UCSD-AML1 (cell line): ENCODE data around the gene CNPY1.
A peak's percentile ranks its signal among the peaks of the same experiment; 100 is the strongest.
"Not testable (repeated sequence)": the region's sequence is repeated elsewhere in the genome, so short reads cannot be mapped to it uniquely, and the experiment has no call there.

Source experiments
- DNase-seq: peaks from one replicate; lab custom pipeline; 2025; ENCODE audit not compliant: unreplicated experiment; lab: John Stamatoyannopoulos, UW

CNPY1 gene

DNA sequence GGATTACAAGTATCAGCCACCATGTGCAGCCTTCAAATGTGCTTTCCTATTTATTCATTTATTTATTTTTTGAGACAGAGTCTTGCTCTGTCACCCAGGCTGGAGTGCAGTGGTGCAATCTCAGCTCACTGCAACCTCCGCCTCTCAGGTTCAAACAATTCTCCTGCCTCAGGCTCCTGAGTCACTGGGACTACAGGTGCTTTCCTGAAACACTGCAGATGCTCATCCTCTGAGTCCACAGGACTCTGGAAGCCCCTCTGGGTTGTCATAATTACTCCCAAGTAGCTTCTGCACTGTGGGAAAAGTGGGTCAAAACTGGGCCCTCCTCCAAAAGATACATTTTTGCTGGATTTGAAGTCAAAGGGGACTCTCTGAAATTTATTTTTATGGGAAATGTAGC lies at the start of gene CNPY1:
Gene CNPY1 (minus strand): TSS at position 111 of the 400 bp plus-strand sequence. CDS start 630 bp downstream, outside the sequence.
- not testable (repeated sequence) for DNase-seq

DNA sequence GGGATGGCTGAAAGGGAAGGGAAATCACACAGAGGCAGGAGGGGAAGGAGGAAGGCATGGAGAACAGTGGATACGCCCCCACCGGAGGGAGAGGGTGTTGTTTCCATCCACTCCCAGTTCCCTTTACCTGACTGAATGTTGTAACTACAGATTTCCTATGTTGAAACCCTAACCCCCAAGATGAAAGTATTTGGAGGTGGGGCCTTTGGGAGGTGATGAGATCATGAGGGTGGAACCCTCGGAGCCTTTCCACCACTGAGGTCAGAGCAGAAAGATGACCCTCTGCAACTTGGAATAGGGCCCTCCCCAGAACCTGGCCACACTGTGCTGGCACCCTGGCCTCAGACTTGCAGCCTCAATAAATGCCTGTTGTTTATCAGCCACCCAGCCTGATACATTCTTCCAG lies 48.6 kb upstream of the CNPY1 start:
- DNase-seq, result no peak

DNA sequence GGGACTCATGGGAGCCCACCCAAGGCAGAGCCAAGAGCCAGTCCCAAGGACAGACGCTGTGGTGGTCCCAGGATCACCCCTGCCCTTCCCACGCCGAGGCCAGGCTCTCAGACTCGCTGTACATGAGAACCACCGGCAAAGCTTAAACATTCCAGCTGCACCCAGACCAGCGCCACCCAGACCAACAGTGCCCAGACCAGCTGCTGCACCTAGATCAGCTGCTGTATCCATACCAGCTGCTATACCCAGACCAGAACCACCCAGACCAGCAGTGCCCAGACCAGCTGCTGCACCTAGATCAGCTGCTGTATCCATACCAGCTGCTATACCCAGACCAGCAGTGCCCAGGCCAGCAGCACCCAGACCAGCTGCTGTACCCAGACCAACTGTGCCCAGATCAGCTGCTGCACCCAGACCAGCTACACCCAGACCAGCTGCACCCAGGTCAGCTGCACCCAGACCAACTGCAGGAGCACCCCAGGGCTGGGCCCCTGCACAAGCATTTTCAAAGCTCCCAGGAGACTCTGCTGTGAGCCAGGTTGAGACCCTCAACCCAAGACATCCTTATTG lies 47.9 kb upstream of the CNPY1 start:
- DNase-seq, result no peak

DNA sequence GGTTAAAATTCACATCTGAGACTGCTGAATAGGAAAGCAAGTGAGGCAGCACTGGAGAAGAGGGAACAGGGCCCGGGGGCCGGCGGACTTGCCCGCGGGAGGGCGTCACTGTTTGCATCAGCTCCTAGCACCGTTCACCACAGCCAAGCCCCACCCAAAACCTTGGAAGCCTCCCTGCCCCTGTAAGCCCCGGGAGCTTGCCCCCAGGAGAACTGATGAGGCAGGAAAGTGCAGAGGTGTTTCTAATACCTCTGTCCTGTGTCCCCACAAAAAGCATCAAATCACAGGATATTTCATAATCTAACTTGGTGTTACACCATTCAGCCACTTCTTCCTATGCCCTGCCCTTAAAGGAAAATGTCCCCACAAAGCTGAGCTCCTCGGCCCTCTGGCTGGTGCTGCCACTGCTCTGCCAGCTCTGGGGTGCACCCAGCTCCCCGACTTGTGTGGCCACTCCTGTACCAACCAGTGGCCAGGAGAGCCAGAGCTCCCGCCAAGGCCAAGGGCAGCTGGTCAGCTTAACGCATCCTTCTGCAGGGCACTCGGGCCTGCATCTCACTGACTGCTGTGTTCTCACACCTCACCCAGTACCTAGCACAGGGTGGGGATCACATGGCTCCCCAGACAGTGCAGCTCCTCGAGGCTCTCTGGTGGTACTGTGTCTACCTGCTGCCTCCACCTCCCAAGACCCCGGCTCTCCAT lies 47.3 kb upstream of the CNPY1 start:
- DNase-seq, result no peak

DNA sequence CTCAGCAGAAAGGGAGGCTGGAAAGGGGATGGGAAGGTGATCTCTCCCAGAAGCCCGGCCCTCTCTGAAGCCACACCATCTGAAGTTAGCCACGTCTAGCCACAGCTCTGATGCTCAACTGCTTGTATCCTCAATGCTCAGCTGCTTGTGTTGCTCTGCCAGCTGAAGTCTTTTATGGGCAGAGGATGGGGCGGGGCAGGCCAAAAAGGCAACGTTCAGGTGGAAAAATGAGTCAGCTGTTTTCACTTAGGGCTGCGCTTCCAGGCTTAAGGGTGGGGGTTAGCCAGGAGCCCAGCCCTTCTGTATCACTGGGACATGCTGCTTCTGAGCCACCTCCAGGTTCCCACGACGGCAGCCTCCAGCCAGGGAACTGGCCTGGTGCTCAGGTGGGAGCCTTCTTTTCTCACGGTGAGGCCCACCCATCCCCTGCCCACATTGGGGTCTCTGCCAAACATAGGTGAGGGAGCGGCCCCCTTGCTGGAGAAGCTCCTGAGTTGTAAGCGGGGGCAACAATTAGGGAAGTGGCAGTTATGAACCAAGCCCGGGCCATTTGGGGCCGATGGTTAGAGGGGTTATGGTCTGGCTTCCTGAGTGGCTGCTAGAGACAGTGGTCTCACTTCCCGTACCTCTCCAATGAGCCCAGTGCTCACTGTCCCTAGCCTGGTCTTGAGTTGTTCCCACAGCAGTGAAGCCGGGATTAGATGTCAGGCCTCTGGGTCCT lies 44.9 kb upstream of the CNPY1 start:
- DNase-seq, result no peak

DNA sequence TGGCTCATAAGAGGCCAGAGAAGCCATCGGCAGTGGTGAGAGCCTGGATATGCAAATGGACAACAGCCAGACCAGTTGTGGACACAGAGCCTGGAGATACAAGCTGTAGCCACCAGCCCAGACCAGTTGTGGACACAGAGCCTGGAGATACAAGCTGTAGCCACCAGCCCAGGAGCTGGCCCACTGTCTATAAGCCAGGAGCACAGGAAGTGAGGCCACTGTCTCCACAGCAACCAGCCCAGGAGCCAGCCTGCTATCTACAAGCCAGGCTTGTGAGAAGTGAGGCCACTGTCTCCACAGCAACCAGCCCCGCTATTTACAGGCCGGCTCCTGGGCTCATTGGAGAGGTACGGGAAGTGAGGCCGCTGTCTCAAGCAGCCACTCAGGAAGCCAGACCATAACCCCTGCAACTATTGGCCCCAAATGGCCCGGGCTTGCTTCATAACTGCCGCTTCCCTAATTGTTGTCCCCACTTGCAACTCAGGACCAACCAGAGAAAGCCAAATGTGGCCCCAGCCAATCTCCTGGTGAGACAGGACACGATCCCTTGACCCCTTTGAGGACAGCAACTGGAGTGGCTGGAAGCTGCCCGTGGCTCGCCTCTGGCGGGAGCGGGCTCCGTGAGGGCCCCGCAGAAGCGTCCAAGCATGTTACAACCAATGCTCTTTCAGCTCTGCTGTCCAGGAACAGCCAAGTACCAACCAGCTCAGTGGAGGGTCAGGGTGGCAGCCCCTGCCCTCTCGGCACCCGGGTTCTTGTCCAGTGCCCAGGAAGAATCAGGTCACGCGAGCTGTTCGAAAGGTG lies 44.1 kb upstream of the CNPY1 start:
- DNase-seq, result peak; percentile 57

DNA sequence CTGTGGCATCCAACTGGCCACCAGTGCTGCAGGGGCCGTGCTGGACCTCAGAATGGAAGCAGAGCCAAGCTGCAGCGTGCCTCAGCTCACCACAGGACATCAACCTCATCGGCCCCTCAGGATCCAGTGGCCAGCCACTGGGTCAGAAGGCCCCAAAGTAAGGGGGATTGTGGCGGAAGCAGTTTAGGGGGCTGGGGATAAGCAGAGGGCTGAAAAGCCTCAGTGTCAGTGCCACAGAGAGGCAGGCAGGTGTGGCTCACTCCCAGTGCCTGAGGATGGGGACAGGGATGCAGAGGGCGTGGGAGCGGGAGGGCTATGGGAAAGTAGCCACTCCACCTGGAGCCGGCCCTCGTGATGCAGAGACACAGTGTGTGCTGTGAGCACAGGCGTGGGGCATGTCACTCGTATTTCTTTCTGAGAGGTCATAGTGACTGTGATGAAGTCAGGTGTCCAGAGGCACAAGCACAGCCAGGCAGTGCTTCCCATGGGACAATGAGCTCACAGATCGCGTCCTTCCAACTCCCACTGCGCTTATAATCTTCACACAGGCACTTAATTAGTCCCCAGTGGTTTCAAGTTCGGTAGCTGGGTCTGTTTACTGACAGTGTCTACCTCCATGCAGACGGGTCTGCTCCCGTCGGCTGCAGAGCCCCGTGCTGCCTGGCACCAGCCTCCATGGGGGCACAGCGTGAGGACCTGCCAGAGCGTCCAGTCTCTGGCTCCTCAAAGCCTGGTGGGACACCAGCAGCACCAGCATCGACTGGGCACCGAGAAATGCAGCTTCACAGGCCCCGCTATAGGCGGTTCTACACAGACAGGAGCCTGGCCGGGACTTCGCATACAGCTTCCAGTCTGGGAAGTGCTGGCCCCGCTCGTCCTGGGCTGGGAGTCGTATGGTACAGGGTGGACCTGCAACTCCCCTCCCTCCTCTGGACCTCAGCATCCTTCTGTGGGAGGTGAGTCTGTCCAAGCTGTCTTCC lies 42.9 kb upstream of the CNPY1 start:
- DNase-seq, result no peak

DNA sequence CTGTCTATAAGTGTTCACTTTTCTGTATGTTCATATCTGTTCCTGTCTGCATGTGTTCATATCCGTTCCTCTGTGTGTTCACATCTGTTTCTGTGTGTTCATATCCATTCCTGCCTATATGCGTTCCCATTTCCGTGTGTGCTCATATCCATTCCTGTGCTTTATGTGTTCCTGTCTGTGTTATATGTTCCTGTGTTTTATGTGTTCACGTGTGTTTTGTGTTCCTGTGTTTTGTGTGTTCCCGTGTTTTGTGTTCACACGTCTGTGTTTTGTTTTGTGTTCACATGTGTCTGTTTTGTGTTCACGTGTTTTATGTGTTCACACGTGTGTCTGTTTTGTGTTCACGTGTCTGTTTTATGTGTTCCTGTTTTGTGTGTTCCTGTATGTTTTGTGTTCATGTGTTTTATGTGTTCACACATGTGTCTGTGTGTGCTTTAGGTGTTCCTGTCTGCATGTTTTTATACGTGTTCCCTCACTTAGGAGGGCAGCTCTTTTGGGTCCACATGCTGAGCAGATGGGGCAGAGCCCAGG lies 42.2 kb upstream of the CNPY1 start:
- DNase-seq, result no peak

DNA sequence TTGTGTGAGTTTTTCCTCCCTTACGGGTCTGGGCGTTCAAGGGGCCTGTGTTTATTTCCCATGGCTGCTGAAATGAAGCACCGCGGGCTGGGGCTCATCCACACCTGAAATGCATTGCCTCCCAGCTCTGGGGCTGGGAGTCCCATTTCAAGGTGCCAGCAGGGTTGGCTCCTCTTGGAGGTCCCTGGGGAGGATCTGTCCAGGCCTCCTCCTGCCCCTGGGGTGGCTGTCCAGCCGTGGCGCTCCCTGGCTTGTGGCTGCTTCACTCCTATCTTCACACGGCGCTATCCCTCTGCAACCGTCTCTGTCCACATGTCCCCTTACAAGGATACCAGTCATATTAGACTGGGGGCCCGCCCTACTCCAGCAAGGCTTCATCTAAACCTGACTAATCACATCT lies 41.1 kb upstream of the CNPY1 start:
- no peak for DNase-seq

DNA sequence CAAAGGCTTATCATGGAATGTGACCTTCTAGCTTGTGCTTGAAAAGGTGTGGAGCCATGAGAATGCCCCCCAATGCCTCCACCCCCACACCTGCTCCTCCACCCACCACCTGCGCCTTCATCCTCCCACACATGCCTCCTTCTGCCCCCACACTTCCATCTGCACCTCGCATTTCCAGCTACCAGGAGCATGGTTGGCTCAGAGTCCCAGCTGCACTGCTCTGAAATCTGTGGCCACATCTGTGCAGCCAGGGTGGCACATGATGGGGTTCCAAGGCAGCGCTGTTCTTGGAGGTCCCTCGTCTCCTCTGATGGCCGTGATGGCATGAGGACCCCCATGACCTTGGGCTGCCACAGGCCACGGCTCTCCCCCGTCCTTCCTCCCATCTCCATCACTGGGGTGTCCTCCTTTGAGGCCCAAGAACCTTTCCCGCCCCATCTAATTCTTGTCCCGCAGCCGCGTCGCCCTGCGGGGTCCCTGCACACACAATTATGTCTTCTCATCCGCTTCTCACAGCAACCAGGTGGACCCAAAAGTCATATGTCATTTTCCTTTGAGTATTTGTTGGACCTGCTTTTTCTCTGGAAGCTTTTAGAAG lies 40.6 kb upstream of the CNPY1 start:
- DNase-seq, result no peak

DNA sequence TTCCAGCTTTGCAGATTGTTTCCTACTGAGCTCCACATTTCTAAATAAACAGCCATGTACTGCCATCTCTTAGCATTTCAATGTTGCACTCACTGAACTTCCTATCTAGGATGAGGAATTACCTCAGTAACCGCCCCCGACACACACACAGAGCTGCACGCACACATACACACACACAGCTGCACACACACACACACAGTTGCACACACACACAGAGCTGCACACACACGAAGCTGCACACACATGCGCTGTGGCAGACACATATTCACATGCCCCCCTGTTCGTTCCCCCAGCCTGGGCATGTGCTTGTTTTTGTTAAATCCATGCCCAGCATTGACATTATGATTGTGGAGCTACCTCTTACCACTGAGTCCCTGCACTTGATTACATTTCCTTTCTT lies 39.6 kb upstream of the CNPY1 start:
- no peak for DNase-seq

DNA sequence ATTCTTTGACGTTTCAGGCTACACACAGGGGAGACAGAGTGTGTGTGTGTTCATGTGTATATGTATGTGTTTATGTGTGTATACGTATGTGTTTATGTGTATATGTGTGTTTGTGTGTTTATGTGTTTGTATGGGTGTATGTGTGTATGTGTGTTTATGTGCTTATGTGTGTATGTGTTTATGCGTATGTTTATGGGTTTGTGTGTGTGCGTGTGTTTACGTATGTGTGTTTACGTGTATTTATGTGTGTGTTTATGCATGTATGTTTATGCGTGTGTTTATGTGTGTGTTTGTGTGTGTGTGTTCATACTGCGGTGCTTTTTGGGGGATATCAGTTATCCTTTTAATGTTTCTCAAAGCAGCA lies 39.2 kb upstream of the CNPY1 start:
- no peak for DNase-seq

DNA sequence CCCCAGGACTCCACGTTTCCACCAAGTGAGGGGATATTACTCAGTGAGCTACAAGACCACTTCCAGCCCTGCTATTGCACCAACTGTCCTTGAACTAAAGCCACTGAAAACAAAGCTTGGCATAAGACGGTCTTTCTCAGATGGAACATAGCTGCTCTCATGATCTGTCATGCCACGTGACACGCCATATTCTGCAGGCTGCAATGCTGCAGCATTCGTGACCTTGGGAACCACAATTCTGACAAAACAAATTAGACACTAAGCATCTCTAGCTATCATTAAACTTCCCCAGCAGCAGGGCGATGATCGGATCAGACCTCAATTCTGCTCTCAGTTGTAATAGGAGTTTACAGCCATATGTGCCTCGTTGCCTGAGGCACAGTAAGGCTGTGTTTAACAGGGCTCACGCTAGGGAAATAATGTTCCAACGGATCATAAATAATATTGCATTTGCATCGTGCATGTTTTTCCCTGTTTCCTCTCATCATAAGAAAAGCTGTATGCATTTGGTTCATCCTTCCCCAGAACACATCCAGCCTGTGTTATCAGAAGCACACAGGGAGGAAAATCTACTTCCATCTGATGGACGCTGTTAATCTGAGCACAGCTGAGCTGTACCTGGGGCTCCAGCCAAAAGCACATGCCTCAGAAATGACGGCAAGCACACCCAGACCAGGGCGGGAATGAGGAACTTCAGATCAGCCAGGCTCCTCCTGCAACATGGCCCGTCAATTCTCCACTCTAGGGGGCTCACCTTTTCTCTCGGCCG lies 38.6 kb upstream of the CNPY1 start:
- no peak for DNase-seq

DNA sequence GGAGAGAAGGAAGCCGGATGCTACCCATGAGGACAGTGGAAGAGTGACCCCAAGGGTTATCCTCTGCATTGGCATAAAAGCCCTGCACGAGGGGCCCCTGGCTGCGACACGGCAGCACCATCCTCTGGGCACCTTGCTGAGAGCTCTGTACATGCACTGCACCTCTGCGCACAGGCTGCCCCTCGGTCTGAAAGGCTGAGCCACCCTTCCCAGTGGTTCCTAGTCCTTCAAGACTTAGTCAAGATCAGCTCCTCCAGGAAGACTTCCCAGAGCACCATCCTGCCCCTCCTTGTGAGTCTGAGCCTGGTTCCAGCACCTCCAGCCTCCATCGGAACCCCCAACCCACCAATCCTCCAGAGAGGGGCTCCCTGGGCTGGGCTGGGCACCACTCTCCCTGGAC lies 37.9 kb upstream of the CNPY1 start:
- DNase-seq, result no peak

DNA sequence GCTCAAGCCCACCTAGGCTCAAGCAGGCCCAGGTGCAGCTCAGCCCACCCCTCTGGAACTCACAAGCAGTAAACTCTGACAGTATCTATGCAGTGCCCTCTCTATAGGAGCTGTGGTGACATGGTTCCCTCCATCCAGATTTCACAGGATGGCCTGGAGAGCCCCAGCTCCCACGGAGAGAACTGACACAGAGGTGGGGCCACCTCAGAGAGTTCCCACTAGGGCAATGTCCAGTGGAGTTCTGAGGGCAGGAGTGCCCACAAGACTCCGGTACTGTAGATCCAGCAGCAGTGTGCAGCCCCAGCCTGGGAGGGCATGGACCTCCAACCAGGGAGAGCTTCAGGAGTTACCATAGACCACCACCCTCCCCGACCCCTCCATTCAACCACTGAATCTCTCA lies 37.3 kb upstream of the CNPY1 start:
- no peak for DNase-seq

DNA sequence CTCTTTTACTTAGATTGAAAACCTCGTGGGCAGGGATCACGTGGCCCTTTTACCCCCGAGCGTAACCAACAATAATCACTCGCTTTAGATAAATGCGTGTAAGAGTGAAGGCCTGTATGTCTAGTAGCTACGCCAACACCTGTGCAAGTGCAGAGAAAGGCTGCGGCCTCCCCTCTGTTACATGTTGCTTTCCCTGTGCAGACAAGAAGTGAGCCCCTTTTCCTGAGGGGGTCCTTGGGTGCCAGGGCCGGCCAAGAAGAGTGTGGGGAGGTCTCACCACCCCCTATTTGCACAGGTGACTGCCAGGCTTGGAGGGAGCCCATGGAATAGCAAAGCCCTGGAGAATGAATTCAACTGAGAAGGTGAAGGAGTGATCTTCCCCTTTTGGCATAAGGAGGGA lies 35.6 kb upstream of the CNPY1 start:
- no peak for DNase-seq

DNA sequence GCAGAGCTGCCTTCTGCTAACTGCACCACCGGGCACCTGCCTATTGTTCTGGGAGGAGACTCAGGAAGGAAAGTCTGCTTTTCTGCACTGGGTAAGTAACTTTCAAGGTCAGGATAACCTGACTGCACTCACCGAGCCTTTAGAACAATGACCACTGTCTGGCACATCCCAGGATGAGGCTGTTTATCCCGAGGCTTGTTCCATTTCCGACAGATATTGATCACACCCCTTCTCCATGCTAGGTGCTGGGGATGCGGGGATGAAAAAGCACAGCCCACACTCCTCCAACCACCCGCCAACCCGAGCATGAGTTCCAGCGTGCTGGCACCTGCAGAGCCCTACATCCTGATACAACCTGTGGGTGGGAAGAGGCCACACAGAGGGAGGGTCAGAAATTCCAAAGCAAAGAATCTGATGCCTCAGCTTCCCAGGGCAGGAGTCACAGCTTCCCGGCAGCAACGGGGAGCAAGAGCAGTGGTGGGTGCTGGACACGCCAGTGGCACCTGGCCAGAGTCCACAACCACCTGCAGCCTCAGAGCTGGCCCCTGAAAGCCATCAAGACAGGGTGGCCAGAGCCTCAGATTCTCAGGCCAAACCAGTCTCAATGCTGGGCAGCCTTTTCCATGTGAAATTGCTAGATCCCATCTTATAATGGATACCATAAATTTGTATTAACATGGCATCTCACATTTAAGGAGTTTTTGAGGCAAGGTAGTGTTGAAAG lies 34.9 kb upstream of the CNPY1 start:
- DNase-seq, result no peak

DNA sequence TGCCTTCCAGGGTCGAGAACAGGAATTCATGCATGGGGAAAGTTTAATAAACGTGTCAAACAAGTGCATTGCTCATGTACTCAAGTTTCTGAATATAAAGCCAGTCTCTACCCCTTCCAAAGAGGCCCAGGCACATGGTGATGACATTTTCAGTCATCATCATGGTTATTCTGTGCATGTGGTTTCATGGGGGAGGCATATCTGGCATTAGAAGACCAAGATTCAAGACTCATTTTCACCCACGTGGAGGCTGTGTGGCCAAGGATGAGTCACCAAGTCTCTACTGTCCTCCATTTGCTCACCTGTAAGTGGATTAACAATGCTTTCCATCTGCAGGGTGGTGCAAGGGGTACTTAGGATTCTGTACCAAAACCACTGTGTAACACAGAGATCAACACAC lies 34.0 kb upstream of the CNPY1 start:
- no peak for DNase-seq
